ENCODE data around the gene ZNF44. TPM values are rescaled to one million over a fixed set of nuclear protein-coding genes. Genes with fewer than 3 reads are reported as not detected.
A peak's percentile ranks its signal among the peaks of the same experiment; 100 is the strongest.
"Not testable (repeated sequence)": the region's sequence is repeated elsewhere in the genome, so short reads cannot be mapped to it uniquely, and the experiment has no call there.

Gene ZNF44
- 10 to 100 TPM; 42.4 to 56.4 (median 52.8) TPM for polyA plus RNA-seq (ENCODE audit: insufficient read length in 4 of 4)

DNA sequence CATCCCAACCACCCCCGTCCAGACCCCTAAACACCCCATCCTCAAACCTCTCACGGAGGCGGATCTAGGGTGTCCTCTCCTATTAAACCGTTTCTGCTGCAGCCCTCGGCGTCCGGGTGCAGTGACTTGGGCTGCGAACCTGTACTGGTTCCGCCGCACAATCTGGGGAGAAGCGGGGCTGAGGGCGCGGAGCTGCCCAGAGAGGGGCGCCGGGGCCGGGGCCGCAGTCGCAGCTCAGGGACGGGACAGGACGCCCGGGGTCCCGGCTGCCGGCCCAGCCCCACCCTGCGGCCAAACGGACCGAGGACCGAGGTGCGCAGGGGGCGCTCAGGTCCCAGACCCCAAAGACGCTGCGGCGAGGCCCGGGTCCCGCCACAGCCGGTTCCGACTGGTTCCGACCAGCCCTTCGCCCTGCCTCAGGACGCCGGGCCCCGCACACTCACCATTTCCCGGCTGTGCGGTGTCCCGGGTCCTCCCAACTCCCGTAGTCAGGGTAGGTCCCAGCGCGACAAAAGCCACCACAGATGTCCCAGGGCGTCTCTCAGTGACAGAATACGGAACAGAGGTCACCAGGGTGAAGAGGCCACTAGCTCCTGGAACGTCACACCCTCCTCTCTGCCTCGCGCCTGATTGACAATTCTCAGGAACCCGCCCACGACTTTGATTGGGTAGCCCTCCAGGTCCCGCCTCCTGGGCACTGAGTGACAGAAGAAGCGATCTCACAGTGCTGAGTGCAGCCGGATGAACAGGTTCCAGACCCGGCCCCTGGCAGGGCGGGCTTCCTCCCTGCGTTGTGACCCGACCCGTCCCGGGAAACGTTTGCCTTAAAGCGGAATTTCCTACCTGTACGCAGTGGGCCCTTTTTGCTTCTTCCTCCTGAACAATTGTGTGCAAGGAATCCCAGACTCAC lies at the start of gene ZNF44:
Gene ZNF44 (minus strand): TSS at position 635 of the 910 bp plus-strand sequence. CDS start 189 bp downstream, at position 446.
- DNase-seq (ENCODE audit: low read depth in 4 of 4, low spot score in 3 of 4) = peak; percentile 91 to 95 (median 93)

DNA sequence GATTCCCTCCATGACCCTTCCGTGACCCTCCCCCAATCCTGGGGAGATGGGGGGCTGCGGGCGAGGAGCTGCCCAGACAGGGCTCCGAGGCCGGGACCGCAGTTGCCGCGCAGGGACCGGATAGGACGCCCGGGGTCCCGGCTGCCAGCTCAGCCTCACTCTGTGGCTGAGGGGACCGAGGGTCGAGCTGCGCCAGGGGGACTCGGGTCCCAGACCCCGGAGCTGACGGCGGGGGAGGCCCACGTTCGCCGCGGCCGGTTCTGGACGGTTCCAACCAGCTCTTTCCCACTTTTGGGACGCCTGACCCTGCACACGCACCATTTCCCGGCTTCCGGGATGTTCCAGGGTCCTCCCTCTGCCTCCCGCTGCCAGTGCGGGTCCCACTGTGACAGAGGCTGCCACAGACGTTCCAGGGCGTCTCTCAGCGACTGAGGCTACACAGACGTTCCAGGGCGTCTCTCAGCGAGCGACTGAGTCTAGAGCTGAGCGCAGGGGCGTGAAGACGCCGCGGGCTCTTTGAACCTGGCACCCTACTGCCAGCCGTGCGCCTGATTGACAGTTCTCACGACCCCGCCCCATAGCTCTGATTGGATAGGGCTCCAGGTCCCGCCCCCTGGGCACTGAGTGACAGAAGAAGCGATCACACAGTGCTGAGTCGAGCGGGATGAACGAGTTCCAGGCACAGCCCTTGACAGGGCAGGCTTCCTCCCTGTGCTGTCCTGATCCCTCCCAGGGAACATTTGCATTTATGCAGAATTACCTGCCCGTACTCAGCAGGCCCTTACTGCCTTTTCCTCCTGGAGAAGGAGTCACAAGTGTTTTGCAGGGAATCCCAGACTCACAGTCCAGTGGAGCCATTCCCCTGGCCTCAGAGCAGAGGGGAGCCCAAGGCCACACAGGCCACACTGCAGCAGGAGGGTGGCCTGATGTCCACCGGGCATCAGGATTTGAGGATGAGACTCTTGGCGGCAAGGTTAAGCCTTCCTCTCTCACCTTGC lies 38.8 kb upstream of the ZNF44 start, which contains the start of gene ZNF563:
Gene ZNF563 (minus strand): TSS at position 472 of the 998 bp plus-strand sequence. CDS start 151 bp downstream, at position 321.
- DNase-seq (ENCODE audit: low read depth in 4 of 4, low spot score in 3 of 4) = peak; percentile 86 to 93 (median 90)

GRCh38 chr19:12331211-12331941 lies 36.7 kb upstream of the ZNF44 start:
- no peak for DNase-seq (ENCODE audit: low read depth in 4 of 4, low spot score in 3 of 4)

DNA sequence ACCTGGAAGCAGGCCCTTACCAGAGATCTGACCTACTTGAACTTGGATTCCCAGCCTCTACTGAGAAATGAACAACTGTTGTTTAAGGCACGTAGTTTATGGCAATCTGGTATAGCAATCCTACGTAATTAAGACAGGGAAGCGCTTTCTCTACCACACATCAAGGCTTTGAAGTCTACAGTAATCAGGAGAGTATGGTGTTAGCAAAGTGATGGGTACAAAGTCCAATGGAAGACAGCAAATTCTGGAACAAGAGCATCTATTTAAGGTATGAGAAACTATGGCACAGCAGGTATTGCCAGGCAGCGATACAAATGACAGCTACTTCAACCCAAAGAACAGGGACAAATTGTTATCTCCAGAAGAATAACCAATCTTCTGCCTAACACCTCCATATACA lies 35.7 kb upstream of the ZNF44 start:
- no peak for DNase-seq (ENCODE audit: low read depth in 4 of 4, low spot score in 3 of 4)

GRCh38 chr19:12325690-12326089 lies 31.0 kb upstream of the ZNF44 start:
- no peak for DNase-seq (ENCODE audit: low read depth in 4 of 4, low spot score in 3 of 4)

DNA sequence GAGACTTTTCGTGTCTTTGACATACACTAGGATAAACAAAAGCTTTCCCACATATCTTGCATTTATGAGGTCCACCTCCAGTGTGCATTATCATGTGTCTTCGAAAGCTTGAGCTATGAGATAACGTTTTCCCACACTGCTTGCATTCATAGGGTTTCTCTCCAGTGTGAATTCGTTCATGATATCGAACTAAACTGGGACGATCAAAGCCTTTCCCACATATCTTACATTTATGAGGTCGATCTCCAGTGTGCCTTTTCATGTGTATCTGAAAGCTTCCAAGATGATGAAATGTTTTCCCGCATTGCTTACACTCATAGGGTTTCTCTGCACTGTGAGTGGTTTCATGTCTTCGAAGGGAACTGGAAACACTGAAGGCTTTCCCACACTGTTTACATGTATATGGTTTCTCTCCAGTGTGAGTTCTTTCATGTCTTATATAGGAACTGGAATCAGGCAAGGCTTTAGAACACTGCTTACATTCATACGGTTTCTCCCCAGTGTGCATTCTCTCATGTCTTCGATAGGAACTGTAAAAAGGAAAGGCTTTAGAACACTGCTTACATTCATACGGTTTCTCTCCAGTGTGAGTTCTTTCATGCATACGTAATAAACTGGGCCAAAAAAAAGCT lies 24.2 kb upstream of the ZNF44 start:
- DNase-seq (ENCODE audit: low read depth in 4 of 4, low spot score in 3 of 4) = no peak

GRCh38 chr19:12314553-12314952 lies 19.9 kb upstream of the ZNF44 start:
- DNase-seq (ENCODE audit: low read depth in 4 of 4, low spot score in 3 of 4) = no peak

- DNase-seq (ENCODE audit: low read depth in 4 of 4, low spot score in 3 of 4) = not testable (repeated sequence)
Observed at GRCh38 chr19:12308891-12309290, 14.2 kb upstream of the ZNF44 start.

DNA sequence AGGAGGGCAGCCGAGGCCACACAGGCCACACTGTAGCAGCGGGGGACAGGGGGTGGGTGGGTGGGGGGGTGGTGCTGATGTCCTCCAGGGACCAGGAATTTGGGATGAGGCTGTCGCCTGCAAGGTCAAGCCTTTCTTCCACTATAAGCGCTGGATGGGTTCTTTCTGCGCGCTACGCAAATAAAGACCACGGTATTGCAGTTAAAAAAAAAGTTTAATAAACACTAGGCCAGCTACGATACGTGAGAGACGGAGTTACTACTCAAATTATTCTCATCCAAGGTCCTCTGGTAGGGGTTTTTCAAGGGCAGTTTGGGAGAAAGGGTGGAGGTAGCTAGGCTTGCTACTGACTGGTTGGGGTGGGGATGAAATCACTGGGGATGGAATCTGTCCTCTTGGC lies 508 bp upstream of the ZNF44 start:
- DNase-seq (ENCODE audit: low read depth in 4 of 4, low spot score in 3 of 4) = no peak

GRCh38 chr19:12293777-12294248 lies 870 bp downstream of the ZNF44 start:
- peak; percentile 42 to 54 (median 49) for DNase-seq (ENCODE audit: low read depth in 4 of 4, low spot score in 3 of 4)

DNA sequence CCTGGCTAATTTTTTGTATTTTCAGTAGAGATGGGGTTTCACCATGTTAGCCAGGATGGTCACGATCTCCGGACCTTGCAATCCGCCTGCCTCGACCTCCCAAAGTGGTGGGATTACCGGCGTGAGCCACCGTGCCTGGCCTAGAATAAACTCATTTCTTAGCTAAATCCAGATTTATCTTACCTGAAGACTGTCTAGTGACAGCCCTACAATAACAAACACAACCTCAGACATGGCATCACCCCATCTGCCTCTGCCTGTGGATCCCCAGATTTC lies 5.0 kb downstream of the ZNF44 start:
- no peak for DNase-seq (ENCODE audit: low read depth in 4 of 4, low spot score in 3 of 4)

GRCh38 chr19:12287958-12288500 lies 6.7 kb downstream of the ZNF44 start:
- DNase-seq (ENCODE audit: low read depth in 4 of 4, low spot score in 3 of 4) = peak in 3 of 4 donors; percentile 15 to 30 (median 26)

DNA sequence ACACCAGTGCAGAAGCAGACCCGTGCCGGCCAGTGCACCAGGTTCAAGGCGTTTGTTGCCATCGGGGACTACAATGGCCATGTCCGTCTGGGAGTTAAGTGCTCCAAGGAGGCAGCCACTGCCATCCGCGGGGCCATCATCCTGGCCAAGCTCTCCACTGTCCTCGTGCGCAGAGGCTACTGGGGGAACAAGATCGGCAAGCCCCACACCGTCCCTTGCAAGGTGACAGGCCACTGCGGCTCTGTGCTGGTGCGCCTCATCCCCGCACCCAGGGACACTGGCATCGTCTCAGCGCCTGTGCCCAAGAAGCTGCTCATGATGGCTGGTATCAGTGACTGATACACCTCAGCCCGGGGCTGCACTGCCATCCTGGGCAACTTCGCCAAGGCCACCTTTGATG lies 10.1 kb downstream of the ZNF44 start:
- DNase-seq (ENCODE audit: low read depth in 4 of 4, low spot score in 3 of 4) = no peak

- no peak for DNase-seq (ENCODE audit: low read depth in 4 of 4, low spot score in 3 of 4)
Observed at GRCh38 chr19:12284226-12284625, 10.5 kb downstream of the ZNF44 start.

DNA sequence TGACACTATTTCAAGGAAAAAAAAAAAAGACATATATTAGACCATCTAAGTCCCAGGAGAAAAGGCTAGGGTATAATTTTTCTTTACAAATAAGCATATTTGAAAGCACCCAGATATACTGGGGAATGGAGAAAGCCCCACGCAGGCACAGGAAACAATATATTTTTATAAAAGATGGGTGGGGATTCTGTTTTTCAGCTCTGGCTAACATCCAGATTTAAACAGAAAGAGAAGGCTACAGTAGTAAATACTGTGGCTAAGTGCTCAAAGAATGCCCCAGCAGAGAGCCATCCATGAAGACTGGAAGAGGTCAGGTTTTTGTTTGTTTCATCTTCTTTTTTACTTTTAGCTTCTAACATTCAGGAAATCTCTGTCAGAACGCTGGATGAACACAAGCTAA lies 16.0 kb downstream of the ZNF44 start:
- DNase-seq (ENCODE audit: low read depth in 4 of 4, low spot score in 3 of 4) = no peak

DNA sequence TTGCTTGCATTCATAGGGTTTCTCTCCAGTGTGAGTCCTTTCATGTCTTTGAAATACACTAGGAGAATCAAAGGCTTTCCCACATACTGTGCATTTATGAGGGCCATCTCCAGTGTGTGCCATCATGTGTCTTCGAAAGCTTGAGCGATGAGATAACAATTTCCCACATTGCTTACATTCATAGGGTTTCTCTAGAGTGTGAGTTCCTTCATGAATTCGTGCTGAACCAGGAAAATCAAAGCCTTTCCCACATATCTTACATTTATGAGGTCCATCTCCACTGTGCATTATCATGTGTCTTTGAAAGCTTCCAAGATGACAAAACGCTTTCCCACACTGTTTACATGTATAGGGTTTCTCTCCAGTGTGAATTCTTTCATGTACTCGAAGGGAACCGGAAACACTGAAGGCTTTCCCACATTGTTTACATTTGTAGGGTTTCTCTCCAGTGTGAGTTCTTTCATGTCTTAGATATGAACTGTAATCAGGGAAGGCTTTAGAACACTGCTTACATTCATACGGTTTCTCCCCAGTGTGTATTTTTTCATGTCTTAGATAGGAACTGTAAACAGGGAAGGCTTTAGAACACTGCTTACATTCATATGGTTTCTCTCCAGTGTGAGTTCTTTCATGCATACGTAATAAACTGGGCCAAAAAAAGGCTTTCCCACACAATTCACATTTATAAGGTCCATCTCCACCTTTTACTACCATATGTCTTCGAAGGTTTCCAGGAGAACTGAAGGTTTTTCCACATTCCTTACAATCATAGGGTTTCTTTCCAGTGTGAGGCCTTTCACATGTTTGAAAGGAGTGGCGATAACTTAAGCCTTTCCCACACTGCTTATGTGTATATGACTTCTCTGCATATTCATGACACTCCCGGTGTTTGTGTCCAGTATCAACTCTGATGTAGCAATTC lies 21.4 kb downstream of the ZNF44 start:
- DNase-seq (ENCODE audit: low read depth in 4 of 4, low spot score in 3 of 4) = no peak

GRCh38 chr19:12272386-12272785 lies 22.3 kb downstream of the ZNF44 start:
- no peak for DNase-seq (ENCODE audit: low read depth in 4 of 4, low spot score in 3 of 4)

DNA sequence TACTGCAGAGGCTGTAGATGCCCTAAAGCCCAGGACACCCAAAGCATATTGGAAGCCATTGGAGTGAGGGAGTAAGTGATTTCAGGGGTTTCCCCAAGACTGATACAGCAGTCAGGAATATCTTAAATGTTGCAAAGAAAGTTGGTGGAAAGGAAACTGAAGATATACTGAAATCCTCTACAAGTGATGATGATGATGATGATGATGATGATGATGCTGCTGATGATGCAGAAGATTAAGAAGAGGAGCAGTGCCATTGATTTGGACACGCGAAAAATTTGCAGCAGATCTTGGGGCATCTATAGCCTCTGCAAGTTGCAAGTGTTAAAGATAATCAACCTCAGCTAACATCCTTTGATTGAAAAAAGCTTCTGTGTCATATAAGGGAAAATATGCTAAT lies 23.8 kb downstream of the ZNF44 start:
- no peak for DNase-seq (ENCODE audit: low read depth in 4 of 4, low spot score in 3 of 4)

Data from right renal pelvis (tissue), 4 donors.